Panc1 (cell line): ENCODE measurements around the gene ZNF681. TPM values are rescaled to one million over a fixed set of nuclear protein-coding genes. Genes with fewer than 3 reads are reported as not detected.
"Not testable (repeated sequence)": the region's sequence is repeated elsewhere in the genome, so short reads cannot be mapped to it uniquely, and the experiment has no call there.

ENCODE experiments used
- ATAC-seq: fragments of 200-7000 bp; cut with Tn5 transposase; 2 replicates; pipeline ENCODE4 v1.9.1; 2020; ENCODE audit warnings: mild to moderate bottlenecking, moderate library complexity
- BruUV-seq: library from RNA; stranded (reverse); fragments of 400-500 nt; replicated peaks from 2 replicates; lab custom pipeline; 2021; lab: Mats Ljungman, UMichigan
- CTCF ChIA-PET: fragments of 300-600 bp; sonication (Branson Sonifier 250); formaldehyde crosslinking; loops from one replicate; lab custom pipeline; 2022; ENCODE audit warnings: antibody characterized with exemption; lab: Charles Lee
- POLR2A ChIA-PET: fragments of 300-600 bp; sonication (Branson Sonifier 250); formaldehyde crosslinking; loops from one replicate; lab custom pipeline; 2022; ENCODE audit warnings: antibody characterized with exemption; lab: Charles Lee
- DNase-seq: peaks from one replicate; pipeline ENCODE4 v3.0.0-alpha.2; 2010; ENCODE audit warnings: low read depth, low spot score
- H3K27ac ChIP-seq: 2 replicates; pipeline ENCODE4 v1.5.1; 2011; ENCODE audit warnings: mild to moderate bottlenecking, low read length, inconsistent platforms
- H3K27me3 ChIP-seq: fragments of 200-500 bp; sonication (Bioruptor generic); 2 replicates; pipeline ENCODE4 v1.6.0; 2014; ENCODE audit warnings: low read length, inconsistent platforms; ENCODE audit not compliant: control insufficient read depth, insufficient read depth
- H3K36me3 ChIP-seq: fragments of 200-500 bp; sonication (Bioruptor generic); 2 replicates; pipeline ENCODE4 v1.5.1; 2014; ENCODE audit warnings: inconsistent platforms, mild to moderate bottlenecking, low read length, moderate library complexity; ENCODE audit not compliant: control insufficient read depth, insufficient read depth
- H3K4me1 ChIP-seq: 2 replicates; pipeline ENCODE4 v1.5.1; 2011; ENCODE audit warnings: inconsistent platforms, mild to moderate bottlenecking, low read length, moderate library complexity; ENCODE audit not compliant: control insufficient read depth, insufficient read depth
- H3K4me3 ChIP-seq, 2 experiments: 2 replicates each; pipeline ENCODE4 v1.5.1; 2011 to 2012; ENCODE audit warnings: low read depth in 2 of 2, low read length in 2 of 2, mild to moderate bottlenecking in 2 of 2, inconsistent platforms in 1 of 2, moderate library complexity in 1 of 2
- H3K9me3 ChIP-seq: fragments of 200-500 bp; sonication (Bioruptor generic); 2 replicates; pipeline ENCODE4 v1.5.1; 2014; ENCODE audit warnings: low read depth, mild to moderate bottlenecking, inconsistent platforms, low read length, moderate library complexity; ENCODE audit not compliant: control insufficient read depth, insufficient read depth
- POLR2AphosphoS5 ChIP-seq: IDR thresholded peaks from 2 replicates; pipeline ENCODE4 v1.6.1; 2012; ENCODE audit warnings: mild to moderate bottlenecking, low read depth, low read length, moderate library complexity
- SIN3A ChIP-seq: IDR thresholded peaks from 2 replicates; pipeline ENCODE4 v1.6.1; 2012; ENCODE audit warnings: low read depth, mild to moderate bottlenecking, low read length, moderate library complexity, borderline replicate concordance; ENCODE audit not compliant: insufficient read depth
- TCF7L2 ChIP-seq: IDR thresholded peaks from 2 replicates; pipeline ENCODE4 v1.6.1; 2011; ENCODE audit warnings: mild to moderate bottlenecking, low read depth, low read length, inconsistent platforms
- in situ Hi-C: cut with HindIII; loops from 2 replicates; pipeline ENCODE4 v1.10.0; 2016; ENCODE audit warnings: low sequenced_read_pairs, low pct_unique_long_range_greater_than_20kb
- intact Hi-C: fragments of 100-400 bp; cut with micrococcal nuclease; formaldehyde crosslinking; loops from one replicate; pipeline ENCODE4 v1.10.0; 2022; ENCODE audit not compliant: unreplicated experiment
- total RNA-seq: library from RNA; stranded (reverse); gene quantifications from one replicate; pipeline ENCODE4 v1.2.1, GENCODE V29; 2021; ENCODE audit not compliant: unreplicated experiment
- TF ChIP-seq, protein P1 (sequence below): fragments of 450-650 bp; IDR thresholded peaks from 2 replicates; pipeline ENCODE4 v1.5.1; 2017; ENCODE audit warnings: mild to moderate bottlenecking
- TF ChIP-seq, protein P2 (sequence below), 2 experiments: IDR thresholded peaks; 2 replicates each; pipeline ENCODE4 v1.6.1; 2011 to 2012; ENCODE audit warnings: low read depth in 2 of 2, control low read depth in 1 of 2, low read length in 1 of 2, mild to moderate bottlenecking in 1 of 2, moderate library complexity in 1 of 2; ENCODE audit not compliant: insufficient read depth in 1 of 2

ZNF681 gene
- total RNA-seq, 1 experiment from 2014 or later, result 2.0 TPM

DNA sequence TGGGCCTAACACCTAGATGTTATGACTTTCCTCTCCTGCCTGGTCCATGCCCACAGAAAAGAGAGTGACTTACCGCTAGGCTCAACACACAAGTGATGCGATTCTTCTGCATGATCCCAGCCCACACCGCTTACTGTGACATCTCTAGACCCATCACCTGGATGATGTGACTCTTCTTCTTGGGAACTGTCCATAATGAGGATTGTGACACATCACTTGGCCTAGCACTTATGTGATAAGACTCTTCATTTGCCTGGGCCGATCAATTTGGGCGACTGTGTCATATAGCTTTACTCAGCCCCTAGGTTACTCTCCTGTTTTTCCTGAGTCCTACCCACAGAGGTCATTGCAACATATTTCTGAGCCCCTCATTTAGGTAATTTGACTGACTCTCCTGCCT lies 19.9 kb upstream of the ZNF681 start:
- Histone ChIP-seq H3K27ac (no peak overlapping the region), H3K4me3 (no peak overlapping the region), H3K36me3 (no peaks in the 10 kb centered on the region; the same call in 1 of the 2 replicates), H3K27me3 (no peaks in the 10 kb centered on the region), H3K4me1 (no peaks in the 10 kb centered on the region), H3K9me3 (no peaks in the 10 kb centered on the region)
- CTCF ChIA-PET, result no interaction called here
- BruUV-seq, result no TSS peak
- intact Hi-C loops (no loop called here), in situ Hi-C loops (no loop called here)
- POLR2A ChIA-PET, result no interaction called here
- no peak for ATAC-seq
- TF ChIP-seq SIN3A (no peak), POLR2AphosphoS5 (no peak), TCF7L2 (no peak)
- TF ChIP-seq, protein P1, sequence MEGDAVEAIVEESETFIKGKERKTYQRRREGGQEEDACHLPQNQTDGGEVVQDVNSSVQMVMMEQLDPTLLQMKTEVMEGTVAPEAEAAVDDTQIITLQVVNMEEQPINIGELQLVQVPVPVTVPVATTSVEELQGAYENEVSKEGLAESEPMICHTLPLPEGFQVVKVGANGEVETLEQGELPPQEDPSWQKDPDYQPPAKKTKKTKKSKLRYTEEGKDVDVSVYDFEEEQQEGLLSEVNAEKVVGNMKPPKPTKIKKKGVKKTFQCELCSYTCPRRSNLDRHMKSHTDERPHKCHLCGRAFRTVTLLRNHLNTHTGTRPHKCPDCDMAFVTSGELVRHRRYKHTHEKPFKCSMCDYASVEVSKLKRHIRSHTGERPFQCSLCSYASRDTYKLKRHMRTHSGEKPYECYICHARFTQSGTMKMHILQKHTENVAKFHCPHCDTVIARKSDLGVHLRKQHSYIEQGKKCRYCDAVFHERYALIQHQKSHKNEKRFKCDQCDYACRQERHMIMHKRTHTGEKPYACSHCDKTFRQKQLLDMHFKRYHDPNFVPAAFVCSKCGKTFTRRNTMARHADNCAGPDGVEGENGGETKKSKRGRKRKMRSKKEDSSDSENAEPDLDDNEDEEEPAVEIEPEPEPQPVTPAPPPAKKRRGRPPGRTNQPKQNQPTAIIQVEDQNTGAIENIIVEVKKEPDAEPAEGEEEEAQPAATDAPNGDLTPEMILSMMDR, result no peak
- TF ChIP-seq, protein P2, sequence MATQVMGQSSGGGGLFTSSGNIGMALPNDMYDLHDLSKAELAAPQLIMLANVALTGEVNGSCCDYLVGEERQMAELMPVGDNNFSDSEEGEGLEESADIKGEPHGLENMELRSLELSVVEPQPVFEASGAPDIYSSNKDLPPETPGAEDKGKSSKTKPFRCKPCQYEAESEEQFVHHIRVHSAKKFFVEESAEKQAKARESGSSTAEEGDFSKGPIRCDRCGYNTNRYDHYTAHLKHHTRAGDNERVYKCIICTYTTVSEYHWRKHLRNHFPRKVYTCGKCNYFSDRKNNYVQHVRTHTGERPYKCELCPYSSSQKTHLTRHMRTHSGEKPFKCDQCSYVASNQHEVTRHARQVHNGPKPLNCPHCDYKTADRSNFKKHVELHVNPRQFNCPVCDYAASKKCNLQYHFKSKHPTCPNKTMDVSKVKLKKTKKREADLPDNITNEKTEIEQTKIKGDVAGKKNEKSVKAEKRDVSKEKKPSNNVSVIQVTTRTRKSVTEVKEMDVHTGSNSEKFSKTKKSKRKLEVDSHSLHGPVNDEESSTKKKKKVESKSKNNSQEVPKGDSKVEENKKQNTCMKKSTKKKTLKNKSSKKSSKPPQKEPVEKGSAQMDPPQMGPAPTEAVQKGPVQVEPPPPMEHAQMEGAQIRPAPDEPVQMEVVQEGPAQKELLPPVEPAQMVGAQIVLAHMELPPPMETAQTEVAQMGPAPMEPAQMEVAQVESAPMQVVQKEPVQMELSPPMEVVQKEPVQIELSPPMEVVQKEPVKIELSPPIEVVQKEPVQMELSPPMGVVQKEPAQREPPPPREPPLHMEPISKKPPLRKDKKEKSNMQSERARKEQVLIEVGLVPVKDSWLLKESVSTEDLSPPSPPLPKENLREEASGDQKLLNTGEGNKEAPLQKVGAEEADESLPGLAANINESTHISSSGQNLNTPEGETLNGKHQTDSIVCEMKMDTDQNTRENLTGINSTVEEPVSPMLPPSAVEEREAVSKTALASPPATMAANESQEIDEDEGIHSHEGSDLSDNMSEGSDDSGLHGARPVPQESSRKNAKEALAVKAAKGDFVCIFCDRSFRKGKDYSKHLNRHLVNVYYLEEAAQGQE (IDR thresholded peaks at IDR 0.05; ENCODE audit: insufficient read depth in 1 of 2, low read depth in 2 of 2, low read length in 1 of 2), result no peak
- no peak for DNase-seq

DNA sequence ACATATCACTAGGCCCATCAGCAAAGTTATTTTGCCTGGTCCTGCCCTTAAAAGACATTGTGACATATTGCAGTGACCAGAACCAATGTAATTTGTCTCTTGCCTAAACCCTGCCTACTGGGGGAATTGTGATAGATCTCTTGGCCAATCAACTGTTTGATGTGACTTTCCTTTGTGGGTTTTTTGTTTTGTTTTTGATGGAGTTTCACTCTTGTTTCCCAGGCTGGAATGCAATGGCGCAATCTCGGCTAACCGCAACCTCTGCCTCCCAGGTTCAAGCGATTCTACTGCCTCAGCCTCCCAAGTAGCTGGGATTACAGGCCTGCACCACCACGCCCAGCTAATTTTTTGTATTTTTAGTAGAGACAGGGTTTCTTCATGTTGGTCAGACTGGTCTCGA lies 19.3 kb upstream of the ZNF681 start:
- BruUV-seq, CTCF ChIA-PET, H3K4me1 ChIP-seq, ATAC-seq, H3K27me3 ChIP-seq, H3K4me3 ChIP-seq, POLR2A ChIA-PET, H3K9me3 ChIP-seq, in situ Hi-C loops, intact Hi-C loops, DNase-seq, H3K36me3 ChIP-seq, H3K27ac ChIP-seq: not testable (repeated sequence)

DNA sequence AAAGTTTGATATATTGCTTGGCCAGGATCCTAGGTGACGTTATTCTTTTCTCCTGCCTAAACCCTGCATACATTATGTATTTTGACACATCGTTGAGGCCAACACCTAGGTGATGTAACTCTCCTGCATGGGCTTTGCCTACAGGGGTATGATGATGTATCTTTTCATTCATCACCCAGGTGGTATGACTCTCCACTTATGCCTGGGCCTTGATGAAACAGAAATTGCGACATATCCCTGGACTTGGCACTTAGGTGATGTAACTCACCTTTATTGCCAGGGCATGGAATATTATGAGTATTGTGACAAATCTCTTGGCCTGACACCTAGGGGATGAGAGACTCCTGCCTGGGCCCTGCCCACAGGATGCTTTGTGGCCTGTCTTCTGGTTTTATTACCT lies 18.5 kb upstream of the ZNF681 start:
- Histone ChIP-seq H3K27ac (no peak overlapping the region), H3K4me1 (no peaks in the 10 kb centered on the region), H3K9me3 (no peaks in the 10 kb centered on the region), H3K36me3 (no peaks in the 10 kb centered on the region; the same call in 1 of the 2 replicates), H3K4me3 (no peak overlapping the region), H3K27me3 (no peaks in the 10 kb centered on the region)
- intact Hi-C loops, result no loop called here
- no TSS peak for BruUV-seq
- CTCF ChIA-PET, result no interaction called here
- POLR2A ChIA-PET, result no interaction called here
- in situ Hi-C loops, result no loop called here
- DNase-seq, result no peak
- TF ChIP-seq, protein P1, result no peak
- TF ChIP-seq POLR2AphosphoS5 (no peak), SIN3A (no peak), TCF7L2 (no peak)
- TF ChIP-seq, protein P2 (IDR thresholded peaks at IDR 0.05; ENCODE audit: insufficient read depth in 1 of 2, low read depth in 2 of 2, low read length in 1 of 2), result no peak
- ATAC-seq, result no peak
